Activated T-helper 17 cell treated with anti-CD3 and anti-CD28 coated beads, Interleukin-2, amount 50 U/mL, for 72 hours (primary cell): ENCODE measurements around the gene AVPR1B. TPM values are rescaled to one million over a fixed set of nuclear protein-coding genes. Genes with fewer than 3 reads are reported as not detected.

ENCODE experiments used
- ATAC-seq: fragments of 150-1000 bp; cut with Tn5 transposase; replicated peaks from 2 replicates; pipeline ENCODE4 v1.10.0; 2021; ENCODE audit warnings: mild to moderate bottlenecking, moderate library complexity
- H3K27ac Mint-ChIP-seq: one replicate; pipeline ENCODE4 v1.8.0; 2022; ENCODE audit warnings: mixed read lengths
- H3K27me3 Mint-ChIP-seq: one replicate; pipeline ENCODE4 v1.8.0; 2022; ENCODE audit warnings: mixed read lengths
- H3K36me3 Mint-ChIP-seq: one replicate; pipeline ENCODE4 v1.8.0; 2022; ENCODE audit warnings: low read depth, mild to moderate bottlenecking, mixed read lengths
- H3K4me1 Mint-ChIP-seq: one replicate; pipeline ENCODE4 v1.8.0; 2022; ENCODE audit warnings: mixed read lengths
- H3K4me3 Mint-ChIP-seq: one replicate; pipeline ENCODE4 v1.8.0; 2022; ENCODE audit warnings: mild to moderate bottlenecking, mixed read lengths
- H3K9me3 Mint-ChIP-seq: one replicate; pipeline ENCODE4 v1.8.0; 2022; ENCODE audit warnings: mixed read lengths
- total RNA-seq, 2 donors: library from RNA; stranded (reverse); gene quantifications; one replicate each; pipeline ENCODE4 v1.2.3, GENCODE V29; 2022

Gene AVPR1B
- total RNA-seq, 2 donors from 2014 or later: not detected

- H3K4me1 Mint-ChIP-seq: no peaks in the 10 kb centered on the region
- peaks cover 41% of the 10 kb centered on the region for H3K27me3 Mint-ChIP-seq
- no peak for ATAC-seq
- no peaks in the 10 kb centered on the region for H3K36me3 Mint-ChIP-seq
- no peak overlapping the region for H3K4me3 Mint-ChIP-seq
- no peak overlapping the region for H3K27ac Mint-ChIP-seq
- peaks cover 7% of the 10 kb centered on the region for H3K9me3 Mint-ChIP-seq
Measured at GRCh38 chr1:206120406-206120805, 3.2 kb upstream of the AVPR1B start.

- no peaks in the 10 kb centered on the region for H3K36me3 Mint-ChIP-seq
- H3K4me1 Mint-ChIP-seq: no peaks in the 10 kb centered on the region
- H3K27ac Mint-ChIP-seq: no peak overlapping the region
- ATAC-seq: no peak
- peaks cover 41% of the 10 kb centered on the region for H3K27me3 Mint-ChIP-seq
- H3K9me3 Mint-ChIP-seq: peaks cover 4% of the 10 kb centered on the region
- peak overlapping the region; percentile 36 for H3K4me3 Mint-ChIP-seq
Measured at GRCh38 chr1:206116873-206117150, 376 bp downstream of the AVPR1B start.

GRCh38 chr1:206116191-206116872, 856 bp downstream of the AVPR1B start:
- Mint-ChIP-seq H3K4me3 (peak overlapping the region; percentile 36), H3K9me3 (peaks cover 3% of the 10 kb centered on the region), H3K4me1 (no peaks in the 10 kb centered on the region), H3K36me3 (no peaks in the 10 kb centered on the region), H3K27ac (no peak overlapping the region), H3K27me3 (peaks cover 38% of the 10 kb centered on the region)
- no peak for ATAC-seq

- no peaks in the 10 kb centered on the region for H3K9me3 Mint-ChIP-seq
- no peak overlapping the region for H3K4me3 Mint-ChIP-seq
- H3K27me3 Mint-ChIP-seq: peaks cover 35% of the 10 kb centered on the region
Measured at GRCh38 chr1:206115791-206116190, 1.4 kb downstream of the AVPR1B start.

GRCh38 chr1:206114692-206115640, 2.2 kb downstream of the AVPR1B start:
- Mint-ChIP-seq H3K4me1 (no peaks in the 10 kb centered on the region), H3K27ac (no peak overlapping the region), H3K36me3 (no peaks in the 10 kb centered on the region), H3K9me3 (no peaks in the 10 kb centered on the region), H3K27me3 (peaks cover 30% of the 10 kb centered on the region), H3K4me3 (no peak overlapping the region)
- no peak for ATAC-seq

More at GRCh38 chr1:206115791-206116190, 1.4 kb downstream of the AVPR1B start:
- Mint-ChIP-seq H3K27ac (no peak overlapping the region), H3K36me3 (no peaks in the 10 kb centered on the region), H3K4me1 (no peaks in the 10 kb centered on the region)
- ATAC-seq: no peak

- no peaks in the 10 kb centered on the region for H3K4me1 Mint-ChIP-seq
- H3K27ac Mint-ChIP-seq: no peak overlapping the region
Measured at GRCh38 chr1:206112600-206113301, 4.4 kb downstream of the AVPR1B start.

GRCh38 chr1:206111271-206111927, 5.8 kb downstream of the AVPR1B start:
- Mint-ChIP-seq H3K4me3 (no peak overlapping the region), H3K9me3 (no peaks in the 10 kb centered on the region), H3K27ac (no peak overlapping the region), H3K27me3 (peaks cover 13% of the 10 kb centered on the region), H3K36me3 (no peaks in the 10 kb centered on the region), H3K4me1 (no peaks in the 10 kb centered on the region)
- ATAC-seq: no peak

More at GRCh38 chr1:206112600-206113301, 4.4 kb downstream of the AVPR1B start:
- Mint-ChIP-seq H3K36me3 (no peaks in the 10 kb centered on the region), H3K4me3 (no peak overlapping the region), H3K9me3 (no peaks in the 10 kb centered on the region), H3K27me3 (peaks cover 21% of the 10 kb centered on the region)
- no peak for ATAC-seq

- Mint-ChIP-seq H3K27me3 (peaks cover 13% of the 10 kb centered on the region), H3K9me3 (no peaks in the 10 kb centered on the region), H3K27ac (no peak overlapping the region), H3K4me1 (no peaks in the 10 kb centered on the region), H3K36me3 (no peaks in the 10 kb centered on the region), H3K4me3 (no peak overlapping the region)
- ATAC-seq: no peak
Measured at GRCh38 chr1:206110820-206111219, 6.4 kb downstream of the AVPR1B start.

GRCh38 chr1:206110161-206110560, 7.0 kb downstream of the AVPR1B start:
- Mint-ChIP-seq H3K36me3 (no peaks in the 10 kb centered on the region), H3K4me1 (no peaks in the 10 kb centered on the region), H3K27ac (no peak overlapping the region), H3K27me3 (peaks cover 13% of the 10 kb centered on the region), H3K4me3 (no peak overlapping the region), H3K9me3 (no peaks in the 10 kb centered on the region)
- no peak for ATAC-seq

GRCh38 chr1:206109718-206110117, 7.5 kb downstream of the AVPR1B start:
- ATAC-seq: no peak
- Mint-ChIP-seq H3K27ac (no peak overlapping the region), H3K36me3 (no peaks in the 10 kb centered on the region), H3K9me3 (no peaks in the 10 kb centered on the region), H3K4me3 (no peak overlapping the region), H3K27me3 (peaks cover 10% of the 10 kb centered on the region), H3K4me1 (peaks cover under 1% of the 10 kb centered on the region)

- Mint-ChIP-seq H3K4me3 (no peak overlapping the region), H3K27ac (no peak overlapping the region), H3K36me3 (no peaks in the 10 kb centered on the region), H3K4me1 (peaks cover 6% of the 10 kb centered on the region), H3K9me3 (no peaks in the 10 kb centered on the region), H3K27me3 (peaks cover 7% of the 10 kb centered on the region)
- ATAC-seq: no peak
Measured at GRCh38 chr1:206108635-206109034, 8.6 kb downstream of the AVPR1B start.

GRCh38 chr1:206107168-206107544, 10.0 kb downstream of the AVPR1B start:
- Mint-ChIP-seq H3K27ac (no peak overlapping the region), H3K27me3 (peaks cover 4% of the 10 kb centered on the region), H3K4me3 (no peak overlapping the region), H3K36me3 (no peaks in the 10 kb centered on the region), H3K4me1 (peaks cover 6% of the 10 kb centered on the region), H3K9me3 (no peaks in the 10 kb centered on the region)
- ATAC-seq: no peak

GRCh38 chr1:206106328-206107167, 10.6 kb downstream of the AVPR1B start:
- no peak overlapping the region for H3K4me3 Mint-ChIP-seq
- H3K9me3 Mint-ChIP-seq: no peaks in the 10 kb centered on the region
- H3K27me3 Mint-ChIP-seq: peaks cover 4% of the 10 kb centered on the region
- ATAC-seq: peak; percentile 87
- H3K27ac Mint-ChIP-seq: no peak overlapping the region
- H3K4me1 Mint-ChIP-seq: peaks cover 6% of the 10 kb centered on the region
- no peaks in the 10 kb centered on the region for H3K36me3 Mint-ChIP-seq
